GM19239 (cell line): ENCODE measurements around the gene IGLL1.
A peak's percentile ranks its signal among the peaks of the same experiment; 100 is the strongest.
"Not testable (repeated sequence)": the region's sequence is repeated elsewhere in the genome, so short reads cannot be mapped to it uniquely, and the experiment has no call there.

Experiments used
- DNase-seq: peaks from one replicate; pipeline ENCODE4 v3.0.0; 2011; ENCODE audit warnings: low spot score; ENCODE audit not compliant: insufficient read length
- FAIRE-seq: peaks from 2 replicates; lab custom pipeline; 2011; peaks lifted over from hg19 to GRCh38; lab: Jason Lieb, UNC

IGLL1 gene

DNA sequence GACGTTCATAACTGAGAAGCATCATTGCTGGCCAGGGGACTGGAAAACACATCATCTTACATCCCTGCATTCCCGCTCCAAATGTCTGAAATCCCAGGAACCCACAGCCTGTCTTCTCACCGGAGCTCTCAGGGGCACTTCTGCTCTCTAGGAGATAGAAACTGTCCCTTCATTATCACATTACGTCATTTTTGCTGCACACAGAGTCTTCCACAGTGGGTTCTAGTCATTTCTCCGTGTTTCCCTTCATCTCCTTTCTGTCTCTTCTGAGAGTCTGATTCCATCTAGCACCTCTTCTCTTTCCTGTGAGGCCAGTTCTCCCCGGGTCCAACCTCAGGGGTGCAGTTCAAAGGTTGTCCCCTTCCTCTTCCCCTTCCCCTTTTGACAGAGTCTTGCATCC, 15.8 kb upstream of the IGLL1 start:
- FAIRE-seq, DNase-seq: not testable (repeated sequence)

DNA sequence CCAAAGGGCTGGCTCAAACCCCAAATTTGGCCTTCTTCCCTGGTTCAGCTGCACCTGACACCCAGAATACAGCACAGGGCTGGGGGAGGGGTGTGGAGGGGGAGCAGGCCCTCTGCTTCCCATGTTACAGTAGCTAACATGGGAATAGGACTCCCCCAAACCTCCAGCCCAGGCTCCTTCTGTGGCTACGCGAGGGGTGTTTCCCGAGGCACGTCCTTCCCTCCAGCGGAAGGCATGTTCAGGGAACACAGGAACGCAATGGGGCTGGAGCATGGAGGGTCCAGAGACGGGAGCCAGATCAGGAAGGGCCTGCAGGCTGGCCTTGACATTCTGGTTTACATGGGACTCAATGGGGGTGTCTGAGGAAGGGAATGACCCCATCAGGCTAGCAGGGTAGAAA, 11.8 kb upstream of the IGLL1 start:
- FAIRE-seq, result no peak
- no peak for DNase-seq

DNA sequence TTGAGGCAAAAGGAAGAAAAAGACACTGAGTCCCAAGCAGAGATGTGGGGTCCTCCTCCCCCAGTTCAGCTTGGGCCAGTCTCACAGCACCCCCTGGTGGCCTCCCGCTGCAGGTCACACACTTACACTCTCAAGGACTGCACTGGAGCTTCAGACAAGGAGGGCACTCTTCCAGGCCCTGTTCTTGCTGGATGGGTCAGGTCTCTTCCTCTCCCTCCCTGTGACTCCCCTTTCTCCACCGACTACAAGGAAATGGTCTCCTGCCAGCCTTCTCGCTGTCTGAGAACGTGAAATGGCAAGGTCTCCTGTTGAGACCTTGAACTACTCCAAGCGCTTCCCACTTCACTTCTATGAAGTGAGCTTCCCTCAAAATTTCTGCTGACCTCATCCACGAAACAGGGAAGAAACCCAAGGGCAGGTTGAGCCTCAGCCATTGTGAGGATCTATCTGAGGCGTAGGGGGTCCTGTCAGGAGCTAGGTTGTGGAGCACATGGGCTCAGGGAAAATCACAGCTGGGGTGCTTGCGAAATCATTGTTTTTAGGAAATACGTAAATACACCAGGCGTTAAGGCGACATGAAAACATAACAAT, 11.2 kb upstream of the IGLL1 start:
- DNase-seq, result peak; percentile 50
- peak; percentile 66 for FAIRE-seq

DNA sequence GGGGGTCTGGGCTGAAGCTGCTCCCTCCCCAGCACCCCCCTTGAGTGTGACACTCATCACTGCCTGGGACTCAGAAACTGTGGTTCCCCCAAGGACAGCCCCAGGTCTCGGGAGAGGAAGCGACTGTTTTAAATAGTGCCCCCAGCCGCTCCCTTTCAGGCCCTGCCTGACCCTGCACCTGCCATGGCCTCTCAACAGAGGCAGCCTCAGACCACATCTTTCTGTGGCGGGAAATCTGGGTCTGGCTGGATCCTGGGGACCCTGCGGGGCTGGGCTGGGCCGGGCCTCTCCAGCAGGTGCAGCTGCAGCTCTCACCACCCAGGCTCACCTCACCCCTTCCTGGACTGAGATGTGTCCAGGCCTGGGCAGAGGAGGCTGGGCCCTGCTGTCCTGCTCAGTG, 3.7 kb upstream of the IGLL1 start:
- DNase-seq (no peak), FAIRE-seq (no peak)

DNA sequence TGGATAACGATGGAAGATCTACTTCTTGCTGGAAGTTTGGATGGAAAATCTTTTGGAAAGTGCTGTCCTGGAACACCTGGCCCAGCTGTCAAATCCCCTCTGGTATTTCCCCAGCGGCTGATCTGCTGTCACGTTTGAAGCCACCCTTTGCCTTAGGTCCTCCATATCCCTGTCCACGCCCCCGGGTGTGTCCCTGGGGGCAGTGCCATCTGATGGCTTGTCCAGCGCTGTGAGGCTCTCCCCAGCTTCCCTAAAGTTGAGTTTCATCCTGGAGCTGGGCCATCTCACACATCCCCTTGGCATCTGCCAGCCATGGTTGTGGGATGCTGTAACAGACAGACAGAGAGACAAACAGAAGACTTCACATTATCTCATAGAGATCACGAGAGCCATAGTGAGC, 3.1 kb upstream of the IGLL1 start:
- no peak for FAIRE-seq

DNA sequence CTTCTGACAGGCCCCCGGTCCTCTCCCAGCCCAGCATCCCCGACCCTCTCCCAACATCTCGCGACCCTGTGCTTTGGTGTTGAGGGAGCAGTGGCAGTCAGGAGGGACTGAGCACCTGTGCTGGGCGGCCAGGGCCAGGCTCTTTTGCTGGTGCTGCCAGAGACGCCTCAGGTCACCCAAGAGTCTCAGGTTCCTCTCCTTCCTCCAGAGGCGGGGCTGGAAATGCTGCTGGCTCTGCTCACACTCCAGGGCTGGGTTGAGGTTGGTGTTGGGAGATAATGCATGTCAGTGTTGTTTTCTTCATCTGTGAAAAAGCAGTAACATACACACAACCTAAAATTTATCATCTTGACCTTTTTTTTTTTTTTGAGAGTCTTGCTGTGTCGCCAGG, 1.2 kb upstream of the IGLL1 start:
- DNase-seq, result no peak
- FAIRE-seq, result no peak

More for the DNA sequence above, 3.1 kb upstream of the IGLL1 start:
- no peak for DNase-seq

DNA sequence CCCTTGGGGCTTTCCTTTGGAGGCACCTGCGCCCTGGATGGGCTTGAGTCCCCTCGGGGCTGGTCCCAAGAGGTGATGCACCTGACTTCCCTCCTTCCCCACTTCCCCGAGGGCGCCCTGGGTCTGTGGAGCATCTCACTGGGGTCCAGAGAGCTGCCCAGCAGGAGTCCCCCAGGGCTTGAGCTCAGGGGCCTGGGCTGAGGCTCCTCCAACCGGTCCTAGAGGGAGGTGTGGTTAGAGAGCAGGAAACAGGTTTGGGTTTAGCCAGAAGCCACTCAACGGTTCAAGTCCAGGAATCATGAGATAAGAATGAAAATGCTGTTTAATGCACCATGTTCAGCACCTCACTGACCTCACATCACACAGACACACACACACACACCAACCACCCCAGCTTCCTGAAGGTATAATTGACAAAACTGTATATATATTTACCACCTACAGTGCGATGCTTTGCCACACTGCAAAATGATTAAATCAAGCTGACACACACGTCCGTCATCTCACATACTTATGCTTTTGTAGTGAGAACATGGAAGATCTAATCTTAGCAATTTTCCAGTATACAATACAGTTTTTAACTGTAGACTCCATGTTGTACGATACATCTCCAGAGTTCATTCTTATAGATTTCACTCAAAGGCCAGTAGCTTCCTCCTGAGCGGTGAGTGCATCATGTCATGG, 628 bp upstream of the IGLL1 start:
- FAIRE-seq (no peak), DNase-seq (no peak)

DNA sequence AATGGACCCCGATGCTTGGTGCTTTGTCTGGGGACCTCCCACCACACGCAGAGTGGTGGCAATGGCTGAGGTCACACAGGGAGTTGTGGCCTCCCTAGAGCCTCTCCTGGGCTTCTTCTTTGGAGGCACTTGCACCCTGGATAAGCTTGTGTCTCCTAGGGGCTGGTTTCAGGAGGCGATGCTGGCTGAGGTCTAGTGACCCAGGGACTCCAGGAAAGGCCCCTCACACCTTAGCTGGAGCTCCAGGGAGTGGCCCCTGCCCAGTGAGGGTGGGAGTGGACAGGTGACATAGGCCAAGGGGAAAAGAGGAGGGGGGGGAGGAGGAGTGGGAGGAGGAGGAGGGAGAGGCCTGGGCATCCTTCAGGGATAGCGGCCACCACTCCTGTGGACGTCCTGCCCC, 810 bp downstream of the IGLL1 start:
- DNase-seq, result no peak
- FAIRE-seq, result no peak

DNA sequence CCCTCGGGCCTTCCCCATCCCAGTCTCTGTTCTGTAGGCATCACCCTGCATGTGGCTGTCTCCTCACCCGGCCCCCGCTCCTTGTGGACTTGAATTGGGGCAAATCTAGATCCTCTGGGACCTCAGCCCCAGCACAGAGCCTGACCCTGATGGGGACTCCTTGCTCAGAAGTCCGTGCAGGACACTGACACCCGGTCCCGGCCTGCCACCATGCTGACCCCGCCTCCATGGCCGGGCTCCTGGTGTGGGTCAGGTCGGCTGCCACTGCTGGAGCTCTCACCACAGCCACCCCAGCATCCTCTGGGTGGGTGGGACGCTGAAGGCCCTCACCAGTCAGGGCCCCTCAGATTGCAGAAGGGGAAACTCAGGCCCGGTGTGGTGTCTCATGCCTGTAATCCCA, 1.8 kb downstream of the IGLL1 start:
- DNase-seq (no peak), FAIRE-seq (no peak)

DNA sequence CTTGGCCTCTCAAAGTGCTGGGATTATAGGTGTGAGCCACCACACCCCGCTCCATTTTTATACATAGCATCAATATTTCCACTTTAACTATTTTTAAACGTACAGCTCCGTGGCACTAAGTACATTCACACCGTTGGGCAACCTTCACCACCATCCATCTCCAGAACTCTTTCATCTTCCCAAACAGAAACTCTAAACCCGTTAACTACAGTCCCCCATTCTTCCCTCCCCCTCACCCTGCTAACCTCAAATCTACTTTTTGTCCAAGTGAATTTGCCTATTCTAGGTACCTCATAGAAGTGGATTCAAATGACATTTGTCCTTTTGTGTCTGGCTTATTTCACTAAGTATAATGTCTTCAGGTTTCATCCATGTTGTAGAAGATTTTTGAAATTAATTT, 3.4 kb downstream of the IGLL1 start:
- FAIRE-seq (no peak), DNase-seq (no peak)

DNA sequence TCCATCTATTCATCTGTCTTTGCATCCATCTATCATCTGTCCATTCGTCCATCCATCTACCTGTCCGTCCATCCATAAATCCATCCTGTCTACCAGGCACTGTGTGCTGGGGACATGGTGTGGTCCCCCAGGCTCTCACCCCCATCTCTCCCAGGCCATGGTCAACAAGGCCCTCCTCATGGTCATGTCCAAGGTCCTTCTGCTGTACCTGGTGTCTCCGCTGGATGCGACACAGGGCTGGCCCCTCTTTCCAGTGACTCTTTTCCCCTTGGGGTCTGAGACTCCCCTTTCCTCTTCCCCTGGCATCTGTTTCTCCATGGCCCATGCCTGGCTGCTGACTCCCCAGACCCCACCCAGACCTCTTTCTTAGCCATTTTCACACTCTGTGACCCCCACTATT, 4.5 kb downstream of the IGLL1 start:
- FAIRE-seq (no peak), DNase-seq (no peak)

DNA sequence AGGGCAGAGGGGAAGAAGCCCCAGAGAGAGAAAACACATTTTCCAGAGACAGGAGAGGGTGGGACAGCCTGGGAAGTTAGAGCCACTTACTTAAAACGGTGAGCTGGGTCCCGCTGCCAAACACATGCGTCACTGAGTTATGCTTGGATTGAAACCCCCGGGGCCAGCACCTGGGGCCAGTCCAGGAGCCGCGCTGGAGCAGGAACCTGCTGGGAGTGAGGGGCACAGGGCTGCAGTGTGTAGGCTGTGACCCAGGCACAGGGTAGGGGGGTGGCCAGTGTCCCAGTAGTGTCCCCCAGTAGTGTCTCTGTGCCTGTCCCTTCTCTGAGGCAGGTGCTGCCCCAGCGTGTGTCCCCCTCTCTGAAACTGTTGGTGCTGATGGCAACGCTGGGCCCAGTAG, 5.2 kb downstream of the IGLL1 start:
- FAIRE-seq (no peak), DNase-seq (no peak)

DNA sequence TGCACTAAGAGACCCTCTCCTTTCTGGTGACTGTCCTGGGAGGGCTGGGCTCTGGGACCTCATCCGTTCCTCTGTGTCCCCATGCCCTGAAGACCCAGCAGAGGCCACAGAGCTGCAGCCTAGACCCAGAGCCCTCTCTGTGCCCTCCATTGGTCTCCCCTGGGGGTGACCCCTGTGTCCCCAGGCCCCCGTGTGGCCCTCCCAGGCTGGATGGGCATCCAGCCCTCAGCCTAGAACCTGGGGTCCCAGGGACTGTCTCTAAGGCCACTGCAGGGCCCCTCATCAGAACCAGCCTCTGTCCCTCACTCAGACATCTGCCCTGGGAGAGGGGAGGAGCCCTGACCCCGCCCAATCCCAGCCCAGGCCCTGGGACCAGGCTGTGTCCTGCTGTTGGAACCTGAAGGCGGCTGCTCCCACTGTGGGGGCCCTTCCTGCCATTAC, 5.7 kb downstream of the IGLL1 start:
- no peak for FAIRE-seq
- no peak for DNase-seq

DNA sequence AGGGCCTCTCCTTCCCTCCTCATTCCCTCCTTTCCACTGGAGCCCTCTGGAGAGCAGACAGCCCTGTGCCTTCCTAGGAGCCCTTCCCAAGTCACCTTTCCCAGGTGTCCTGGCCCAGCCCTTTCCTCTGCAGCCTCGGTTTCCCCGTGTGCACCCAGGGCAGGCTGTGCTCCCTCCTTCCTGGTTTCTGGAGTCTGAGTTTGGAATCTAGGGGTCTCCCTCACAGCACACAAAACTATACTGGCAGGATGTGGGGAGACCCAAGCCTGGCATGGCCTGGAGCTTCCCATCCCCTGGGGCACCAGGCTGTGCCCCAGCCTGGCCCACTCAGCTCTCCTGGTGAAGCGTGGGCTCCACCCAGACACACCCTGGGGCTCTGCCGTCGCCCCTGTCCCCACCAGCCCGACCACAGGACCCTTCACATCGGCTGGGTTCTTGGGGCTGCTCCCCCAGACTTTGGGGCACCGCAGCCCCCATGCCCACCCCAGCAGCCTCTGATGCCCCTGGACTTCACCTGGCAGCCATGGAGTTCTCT, 6.3 kb downstream of the IGLL1 start:
- DNase-seq, FAIRE-seq: not testable (repeated sequence)

DNA sequence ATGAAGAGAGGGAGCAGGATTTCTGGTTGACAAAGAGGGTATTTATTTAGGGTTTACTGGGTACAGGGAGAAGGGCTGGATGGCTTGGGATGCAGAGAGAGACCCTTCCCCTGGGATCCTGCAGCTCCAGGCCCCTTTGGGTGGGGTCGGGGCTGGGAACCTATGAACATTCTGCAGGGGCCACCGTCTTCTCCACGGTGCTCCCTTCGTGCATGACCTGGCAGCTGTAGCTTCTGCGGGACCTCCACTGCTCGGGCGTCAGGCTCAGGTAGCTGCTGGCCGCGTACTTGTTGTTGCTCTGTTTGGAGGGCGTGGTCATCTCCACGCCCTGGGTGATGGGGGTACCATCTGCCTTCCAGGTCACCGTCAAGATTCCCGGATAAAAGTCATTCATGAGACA, 7.0 kb downstream of the IGLL1 start:
- not testable (repeated sequence) for DNase-seq, FAIRE-seq

DNA sequence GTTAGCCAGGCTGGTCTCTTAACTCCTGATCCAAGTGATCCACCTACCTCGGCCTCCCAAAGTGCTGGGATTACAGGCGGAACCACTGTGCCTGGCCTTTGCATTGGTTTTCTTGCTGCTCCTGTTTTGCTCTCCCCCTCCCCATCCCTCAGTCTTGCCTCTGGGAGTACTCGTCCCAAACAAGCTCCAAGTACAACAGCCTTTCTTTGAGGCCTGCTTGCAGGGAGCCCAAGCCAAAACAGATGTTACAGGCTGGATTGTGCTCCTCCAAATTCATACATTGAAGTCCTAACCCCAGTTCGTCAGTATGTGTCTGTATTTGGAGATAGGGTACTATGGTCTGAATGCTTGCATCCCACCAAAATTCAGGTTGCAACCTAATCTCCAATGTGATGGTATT, 8.6 kb downstream of the IGLL1 start:
- DNase-seq, result no peak
- no peak for FAIRE-seq

DNA sequence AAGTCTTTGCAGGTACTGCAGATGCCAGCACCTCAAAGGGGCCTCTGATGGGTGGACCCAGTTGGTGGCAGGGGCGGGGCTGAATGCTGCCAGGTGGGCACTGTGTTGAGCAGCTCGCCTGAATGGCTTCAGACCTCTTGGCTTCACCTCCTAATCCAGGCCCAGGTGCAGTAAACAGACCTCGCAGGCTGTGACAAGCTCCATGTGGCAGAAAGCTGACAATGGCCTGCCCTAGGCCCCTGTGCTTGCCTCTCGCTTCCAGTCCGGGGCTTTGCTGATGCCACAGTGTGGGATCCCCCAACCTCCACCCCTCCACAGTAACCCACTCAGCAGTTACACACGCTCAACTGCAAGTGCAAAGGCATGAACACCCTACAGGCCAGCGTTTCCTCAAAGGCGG, 9.4 kb downstream of the IGLL1 start:
- DNase-seq, result no peak
- no peak for FAIRE-seq

DNA sequence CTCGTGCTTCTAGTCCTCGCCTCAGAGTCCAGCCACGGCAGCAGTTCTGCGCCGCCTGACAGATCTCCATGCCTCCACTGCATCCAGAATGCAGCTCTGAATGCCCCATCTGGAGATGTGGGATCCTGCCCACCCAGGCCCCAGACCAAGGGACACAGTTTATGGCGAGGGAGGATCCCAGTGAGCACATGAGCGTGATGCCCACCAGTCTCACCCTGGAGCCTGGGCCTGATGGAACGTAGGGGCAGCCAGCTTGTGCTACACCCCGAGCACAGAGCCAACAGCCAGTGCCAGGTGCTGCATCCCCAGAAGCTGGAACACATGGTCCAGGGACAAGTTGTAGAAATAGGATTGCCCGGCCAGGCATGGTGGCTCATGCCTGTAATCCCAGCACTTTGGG, 10.4 kb downstream of the IGLL1 start:
- FAIRE-seq, result no peak

DNA sequence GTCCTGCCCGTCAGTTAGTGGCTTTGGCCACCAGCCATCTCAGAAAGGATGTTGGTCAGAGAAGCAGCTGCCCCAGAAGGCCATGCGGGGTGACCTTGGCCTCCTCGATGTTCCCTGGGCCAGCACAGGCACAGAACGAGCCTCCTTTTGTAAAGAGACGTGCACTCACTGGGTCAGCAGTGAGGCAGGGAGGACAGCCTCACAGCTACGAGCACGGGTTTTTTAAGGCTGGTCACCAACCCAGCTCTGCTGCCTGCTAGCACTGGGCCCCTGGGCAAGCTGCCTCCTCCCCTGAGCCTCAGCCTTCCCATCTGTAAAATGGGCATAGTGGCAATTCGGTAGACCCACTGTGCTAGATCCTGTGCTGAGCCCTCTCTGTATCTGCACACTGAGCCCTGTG, 10.8 kb downstream of the IGLL1 start:
- FAIRE-seq, result no peak
- no peak for DNase-seq

More for the DNA sequence above, 10.4 kb downstream of the IGLL1 start:
- DNase-seq, result no peak

DNA sequence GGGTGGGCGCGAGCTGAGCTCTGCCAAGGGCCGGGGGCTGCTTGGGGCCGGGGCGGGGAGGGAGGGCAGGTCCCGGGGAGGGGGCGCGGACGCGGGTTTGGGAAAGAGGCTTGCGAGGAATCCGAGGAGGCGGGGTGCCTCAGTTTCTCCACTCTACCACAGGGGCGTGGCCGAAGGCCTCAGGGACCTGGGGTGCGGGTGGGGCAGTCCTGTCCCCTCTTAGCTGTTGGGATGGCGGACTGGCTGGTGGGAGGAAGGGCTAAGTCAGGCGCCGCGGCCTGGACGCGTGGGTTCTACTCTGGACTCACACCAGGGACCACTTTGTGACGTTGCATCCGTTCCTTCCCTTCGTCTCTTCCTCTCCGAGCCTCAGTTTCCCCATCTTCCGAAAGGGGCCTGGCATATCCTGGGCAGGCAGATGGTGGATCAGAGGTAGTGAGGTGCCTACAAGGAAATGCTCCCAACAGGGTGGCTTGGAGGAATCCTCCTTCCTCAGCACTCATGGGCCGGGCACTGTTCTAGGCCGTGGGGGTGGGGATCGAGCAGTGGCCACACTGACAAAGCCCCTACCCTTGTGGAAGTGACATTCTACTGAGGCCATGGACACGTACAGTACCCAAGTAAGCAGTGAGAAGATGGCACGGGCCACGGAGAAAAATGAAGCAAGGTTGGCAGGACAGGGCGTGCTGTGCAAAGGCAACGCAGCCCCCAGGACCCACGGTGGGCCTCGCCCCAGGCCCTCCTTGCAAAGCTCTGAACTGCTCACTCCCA, 13.2 kb downstream of the IGLL1 start:
- DNase-seq, result no peak
- no peak for FAIRE-seq
